Kidney (tissue), 14 donors: ENCODE results near the gene SEBOX. TPM values are rescaled to one million over a fixed set of nuclear protein-coding genes. Genes with fewer than 3 reads are reported as not detected.

ENCODE experiments used
- DNase-seq, 5 donors: peaks; one replicate each; pipeline ENCODE4 v3.0.0-alpha.2; 2013 to 2020
- FAIRE-seq: peaks from 2 replicates; lab custom pipeline; 2012; peaks lifted over from hg19 to GRCh38; lab: Jason Lieb, UNC
- H3K27ac ChIP-seq, 2 donors: one replicate each; pipeline ENCODE4 v1.7.0; 2013; ENCODE audit warnings: low read depth in 2 of 2, low read length in 2 of 2, inconsistent platforms in 1 of 2
- H3K27me3 ChIP-seq: one replicate; pipeline ENCODE4 v1.7.1; 2013; ENCODE audit warnings: low read length, inconsistent platforms; ENCODE audit not compliant: control insufficient read depth, insufficient read depth
- H3K36me3 ChIP-seq, 3 donors: one replicate each; pipeline versions ENCODE4 v1.7.0 to v1.7.1; 2013; ENCODE audit warnings: low read length in 3 of 3, control low read depth in 1 of 3, inconsistent platforms in 1 of 3; ENCODE audit not compliant: insufficient read depth in 3 of 3, control insufficient read depth in 2 of 3
- H3K4me1 ChIP-seq, 3 donors: one replicate each; pipeline versions ENCODE4 v1.7.0 to v1.7.1; 2013; ENCODE audit warnings: low read length in 3 of 3, inconsistent platforms in 1 of 3, low read depth in 1 of 3; ENCODE audit not compliant: control insufficient read depth in 2 of 3, insufficient read depth in 2 of 3
- H3K4me3 ChIP-seq, 3 donors: one replicate each; pipeline versions ENCODE4 v1.7.0 to v1.8.1; 2013; ENCODE audit warnings: low read length in 3 of 3, control low read depth in 1 of 3, inconsistent platforms in 1 of 3
- H3K9ac ChIP-seq, 3 donors: one replicate each; pipeline versions ENCODE4 v1.7.0 to v1.7.1; 2013; ENCODE audit warnings: low read length in 3 of 3, control low read depth in 1 of 3, inconsistent platforms in 1 of 3
- H3K9me3 ChIP-seq, 3 donors: one replicate each; pipeline versions ENCODE4 v1.7.0 to v1.7.1; 2013; ENCODE audit warnings: low read length in 3 of 3, control low read depth in 1 of 3, inconsistent platforms in 1 of 3; ENCODE audit not compliant: control insufficient read depth in 2 of 3, insufficient read depth in 1 of 3
- intact Hi-C: fragments of 100-400 bp; cut with DNase I; formaldehyde crosslinking; loops from one replicate; pipeline ENCODE4 v1.11.1; 2022
- polyA plus RNA-seq: library from polyadenylated mRNA; stranded (reverse); fragments of 350-450 nt; fragmentation: Illumina TruSeq; extraction: RNeasy Lipid Tissue Mini Kit (QIAGEN cat#74804); gene quantifications from one replicate; pipeline ENCODE4 v1.2.3, GENCODE V29; 2014; ENCODE audit warnings: low read depth, low replicate concordance; ENCODE audit not compliant: insufficient read depth
- total RNA-seq: library from RNA; stranded (reverse); fragmentation: NEBNext Ultra II Directional; extraction: Animal tissue kit (Norgen Biotek cat#: 25700); gene quantifications from one replicate; pipeline ENCODE4 v1.2.1, GENCODE V29; 2021
- TF ChIP-seq, protein P1 (sequence below): IDR thresholded peaks from 3 replicates; pipeline ENCODE4 v1.5.1; 2012; ENCODE audit warnings: mild to moderate bottlenecking, moderate library complexity, borderline replicate concordance; ENCODE audit not compliant: insufficient read depth; ENCODE audit errors: extremely low read depth
- donor health status: control.
- donor health status: control.
- donor health status: control.
- donor health status: control.
- donor health status: control.
- donor health status: DM: yes; HTN: yes; CAD: no.
- donor health status: Normal renal cell carcinoma (clear cell type).

The SEBOX gene
- total and polyA plus RNA-seq, 2 donors from 2014 or later, result not detected

DNA sequence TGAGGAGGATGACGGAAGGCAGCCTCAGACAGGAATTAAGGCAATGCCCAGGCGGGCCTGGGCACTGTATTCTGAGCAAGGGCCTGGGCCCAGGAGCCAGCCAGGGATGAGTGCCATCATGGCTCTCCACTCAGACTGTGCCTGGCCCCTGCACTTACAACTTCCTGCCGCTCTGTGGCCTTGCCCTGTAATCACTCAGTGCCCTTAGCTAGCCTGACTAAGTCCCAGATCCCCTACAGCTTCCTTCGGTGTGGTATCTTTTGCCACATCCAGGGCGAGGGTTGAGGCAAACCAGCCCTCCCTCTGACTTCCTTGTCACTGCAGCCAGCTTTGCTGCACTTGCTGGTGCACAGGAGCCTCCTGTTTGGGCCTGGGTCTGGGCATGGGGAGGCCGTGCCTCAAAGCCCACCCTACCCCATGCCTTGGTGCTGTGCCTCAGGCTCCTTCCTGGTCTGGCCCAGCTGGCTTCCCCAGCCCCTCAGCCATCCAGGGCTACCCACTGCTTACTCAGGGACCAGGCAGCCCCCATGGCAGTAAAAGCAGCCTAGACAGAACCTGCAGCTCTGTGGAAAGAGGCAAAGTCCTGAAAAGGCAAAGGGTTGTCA is 31.7 kb upstream of the SEBOX start:
- Histone ChIP-seq H3K36me3 (peaks cover 0 to 5% (median 4%) of the 10 kb centered on the region in 3 donors), H3K27ac (no peak overlapping the region), H3K4me1 (peaks cover 0 to 18% (median 4%) of the 10 kb centered on the region in 3 donors), H3K9me3 (no peaks in the 10 kb centered on the region), H3K4me3 (no peak overlapping the region), H3K9ac (no peak overlapping the region), H3K27me3 (no peaks in the 10 kb centered on the region)
- intact Hi-C loops, result no loop called here
- DNase-seq, result no peak
- TF ChIP-seq, protein P1, sequence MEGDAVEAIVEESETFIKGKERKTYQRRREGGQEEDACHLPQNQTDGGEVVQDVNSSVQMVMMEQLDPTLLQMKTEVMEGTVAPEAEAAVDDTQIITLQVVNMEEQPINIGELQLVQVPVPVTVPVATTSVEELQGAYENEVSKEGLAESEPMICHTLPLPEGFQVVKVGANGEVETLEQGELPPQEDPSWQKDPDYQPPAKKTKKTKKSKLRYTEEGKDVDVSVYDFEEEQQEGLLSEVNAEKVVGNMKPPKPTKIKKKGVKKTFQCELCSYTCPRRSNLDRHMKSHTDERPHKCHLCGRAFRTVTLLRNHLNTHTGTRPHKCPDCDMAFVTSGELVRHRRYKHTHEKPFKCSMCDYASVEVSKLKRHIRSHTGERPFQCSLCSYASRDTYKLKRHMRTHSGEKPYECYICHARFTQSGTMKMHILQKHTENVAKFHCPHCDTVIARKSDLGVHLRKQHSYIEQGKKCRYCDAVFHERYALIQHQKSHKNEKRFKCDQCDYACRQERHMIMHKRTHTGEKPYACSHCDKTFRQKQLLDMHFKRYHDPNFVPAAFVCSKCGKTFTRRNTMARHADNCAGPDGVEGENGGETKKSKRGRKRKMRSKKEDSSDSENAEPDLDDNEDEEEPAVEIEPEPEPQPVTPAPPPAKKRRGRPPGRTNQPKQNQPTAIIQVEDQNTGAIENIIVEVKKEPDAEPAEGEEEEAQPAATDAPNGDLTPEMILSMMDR, result no peak
- FAIRE-seq, result no peak

DNA sequence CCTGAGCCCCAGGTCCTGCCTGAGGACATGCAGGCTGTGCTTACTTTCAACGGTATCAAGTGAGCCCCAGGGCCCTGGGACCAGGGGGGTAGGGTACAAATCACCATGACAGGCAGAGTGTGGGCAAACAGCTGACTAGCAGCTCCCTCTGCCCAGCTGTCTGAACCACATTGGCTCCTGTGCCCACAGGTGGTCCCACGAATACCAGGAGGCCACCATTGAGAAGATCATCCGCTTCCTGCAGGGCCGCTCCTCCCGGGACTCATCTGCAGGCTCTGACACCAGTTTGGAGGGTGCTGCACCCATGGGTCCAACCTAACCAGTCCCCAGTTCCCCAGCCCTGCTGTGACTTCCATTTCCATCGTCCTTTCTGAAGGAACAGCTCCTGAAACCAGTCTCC is 31.0 kb upstream of the SEBOX start:
- Histone ChIP-seq H3K4me3 (no peak overlapping the region), H3K9ac (no peak overlapping the region), H3K27me3 (no peaks in the 10 kb centered on the region), H3K4me1 (peaks cover 0 to 18% (median 4%) of the 10 kb centered on the region in 3 donors), H3K9me3 (no peaks in the 10 kb centered on the region), H3K27ac (no peak overlapping the region), H3K36me3 (peaks cover 0 to 8% (median 6%) of the 10 kb centered on the region in 3 donors)
- TF ChIP-seq, protein P1, result no peak
- intact Hi-C loops, result no loop called here
- FAIRE-seq (no peak), DNase-seq (no peak)

DNA sequence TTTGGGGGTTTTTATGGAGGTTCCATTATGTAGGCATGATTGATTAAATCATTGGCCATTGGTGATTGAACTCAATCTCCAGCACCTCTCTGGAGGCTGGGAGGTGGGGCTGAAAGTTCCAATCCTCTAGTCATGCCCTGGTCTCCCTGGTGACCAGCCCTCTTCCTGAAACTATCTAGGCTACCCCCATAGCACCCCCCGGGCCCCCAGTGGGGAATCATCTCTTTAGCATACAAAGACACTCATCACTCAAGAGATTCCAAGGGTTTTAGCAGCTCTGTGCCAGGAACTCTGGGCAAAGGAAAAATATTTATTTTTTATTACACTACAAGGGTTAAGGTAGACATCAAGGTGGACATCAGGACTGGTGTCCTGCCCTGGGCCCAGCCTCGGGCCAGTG is 30.4 kb upstream of the SEBOX start:
- intact Hi-C loops, result no loop called here

More for the DNA sequence above, 30.4 kb upstream of the SEBOX start:
- Histone ChIP-seq H3K27me3 (no peaks in the 10 kb centered on the region), H3K27ac (no peak overlapping the region), H3K4me1 (peaks cover 0 to 18% (median 4%) of the 10 kb centered on the region in 3 donors), H3K9ac (no peak overlapping the region), H3K9me3 (no peaks in the 10 kb centered on the region), H3K36me3 (peaks cover 4 to 11% (median 11%) of the 10 kb centered on the region in 3 donors), H3K4me3 (no peak overlapping the region)
- DNase-seq (no peak), FAIRE-seq (no peak)
- TF ChIP-seq, protein P1, result no peak
